CD4-positive, alpha-beta T cell (primary cell): ENCODE data around the gene NR2C2AP. TPM values are rescaled to one million over a fixed set of nuclear protein-coding genes. Genes with fewer than 3 reads are reported as not detected.
A peak's percentile ranks its signal among the peaks of the same experiment; 100 is the strongest.

ENCODE experiments used
- ATAC-seq: fragments of 200-7000 bp; cut with Tn5 transposase; one replicate; pipeline ENCODE4 v1.10.0; 2022; ENCODE audit warnings: mild to moderate bottlenecking; ENCODE audit not compliant: poor library complexity
- CTCF ChIA-PET: fragments of 350-600 bp; sonication (Branson Sonifier 250); formaldehyde crosslinking; loops from one replicate; lab custom pipeline; 2021; ENCODE audit warnings: antibody characterized with exemption, inconsistent platforms; lab: Charles Lee
- POLR2A ChIA-PET: fragments of 350-600 bp; sonication (Branson Sonifier 250); formaldehyde crosslinking; loops from one replicate; lab custom pipeline; 2021; ENCODE audit warnings: antibody characterized with exemption, inconsistent platforms; lab: Charles Lee
- DNase-seq, 14 experiments: peaks; one replicate each; pipeline ENCODE4 v3.0.0-alpha.2; 2013 to 2020; ENCODE audit warnings: mixed read lengths in 2 of 14
- H3K27ac ChIP-seq, 2 donors: one replicate each; pipeline versions ENCODE4 v1.5.1 to v1.7.0; 2013; ENCODE audit warnings: low read length in 2 of 2, low read depth in 1 of 2, mild to moderate bottlenecking in 1 of 2
- H3K27me3 ChIP-seq, 2 experiments: 1 replicate in 1 of 2; 2 replicates in 1 of 2; pipeline versions ENCODE4 v1.6.1 to v1.7.0; 2013; ENCODE audit warnings: low read length in 2 of 2, control low read depth in 1 of 2, mild to moderate bottlenecking in 1 of 2, moderate library complexity in 1 of 2; ENCODE audit not compliant: insufficient read depth in 2 of 2, control insufficient read depth in 1 of 2
- H3K36me3 ChIP-seq: one replicate; pipeline ENCODE4 v1.6.1; 2013; ENCODE audit warnings: low read length, control low read depth; ENCODE audit not compliant: insufficient read depth
- H3K4me1 ChIP-seq: one replicate; pipeline ENCODE4 v1.6.1; 2013; ENCODE audit warnings: low read length, control low read depth; ENCODE audit not compliant: insufficient read depth
- H3K4me3 ChIP-seq: one replicate; pipeline ENCODE4 v1.5.1; 2013; ENCODE audit warnings: mild to moderate bottlenecking, low read length, moderate library complexity
- H3K9me3 ChIP-seq, 2 experiments: 1 replicate in 1 of 2; 2 replicates in 1 of 2; pipeline versions ENCODE4 v1.6.1 to v1.7.0; 2013; ENCODE audit warnings: low read length in 2 of 2, mild to moderate bottlenecking in 2 of 2, control low read depth in 1 of 2, moderate library complexity in 1 of 2; ENCODE audit not compliant: control insufficient read depth in 1 of 2, insufficient read depth in 1 of 2
- H3K27ac Mint-ChIP-seq: one replicate; pipeline ENCODE4 v1.8.0; 2020; ENCODE audit warnings: mixed read lengths
- H3K27me3 Mint-ChIP-seq: one replicate; pipeline ENCODE4 v1.8.0; 2021; ENCODE audit warnings: mixed read lengths
- H3K36me3 Mint-ChIP-seq: one replicate; pipeline ENCODE4 v1.8.0; 2021; ENCODE audit warnings: low read depth, mixed read lengths
- H3K4me1 Mint-ChIP-seq: one replicate; pipeline ENCODE4 v1.8.0; 2021; ENCODE audit warnings: low read depth, mixed read lengths
- H3K4me3 Mint-ChIP-seq: one replicate; pipeline ENCODE4 v1.8.0; 2020; ENCODE audit warnings: mild to moderate bottlenecking, mixed read lengths
- H3K9me3 Mint-ChIP-seq: one replicate; pipeline ENCODE4 v1.8.0; 2020; ENCODE audit warnings: mixed read lengths
- intact Hi-C, 2 experiments: fragments of 100-400 bp; cut with DNase I in 1 of 2; cut with micrococcal nuclease in 1 of 2; formaldehyde crosslinking; loops; one replicate each; pipeline versions ENCODE4 v1.15.1 to v1.9.0; 2023 to 2025; cut with DNase I, micrococcal nuclease
- total RNA-seq, 174 experiments: library from RNA in 2 of 174; stranded (reverse) in 2 of 174; gene quantifications; one replicate each; pipeline ENCODE4 v1.2.3 and lab custom pipeline; 2021 to 2026
- TF ChIP-seq, protein P1 (sequence below): fragments of 200-600 bp; IDR thresholded peaks from one replicate; pipeline ENCODE4 v1.8.0; 2022; ENCODE audit warnings: antibody characterized with exemption, mild to moderate bottlenecking

NR2C2AP gene
- total RNA-seq, 2 experiments from 2014 or later, result 10.5 to 11.5 TPM

DNA sequence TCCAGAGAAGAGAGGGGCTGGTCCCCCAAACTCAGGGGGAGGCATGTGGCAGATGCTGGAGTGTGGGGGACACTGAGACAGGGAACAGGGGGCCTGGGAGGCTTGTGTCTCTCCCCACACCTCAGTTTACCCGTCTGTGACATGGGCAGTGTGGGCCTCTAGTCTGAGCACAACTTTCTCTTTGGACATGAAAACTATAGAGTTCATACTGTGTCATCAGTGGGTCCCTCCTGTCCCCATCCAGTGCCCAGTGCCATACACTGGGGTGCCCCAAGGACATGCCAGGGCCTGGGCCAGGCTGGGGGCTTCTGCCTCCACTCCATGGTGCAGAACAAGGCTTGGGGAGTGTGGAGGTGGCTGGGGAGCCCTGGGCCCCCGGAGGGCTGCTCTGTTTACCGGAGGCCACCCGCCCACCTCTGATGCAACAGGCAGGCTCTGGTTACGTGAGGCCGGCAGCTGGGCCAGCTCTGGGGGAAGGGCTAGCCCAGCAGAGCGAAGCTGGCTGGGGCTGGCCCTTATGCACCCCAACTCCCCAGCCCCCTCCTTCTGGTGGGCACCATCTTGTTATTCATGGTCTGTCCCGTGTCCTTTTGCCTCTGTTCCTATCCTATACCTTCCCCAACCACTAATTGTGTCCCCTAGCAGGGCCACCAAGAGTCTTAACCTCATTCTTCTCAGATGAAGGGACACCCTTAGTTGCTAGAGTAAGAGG is 31.2 kb downstream of the NR2C2AP start:
- POLR2A ChIA-PET, result no interaction called here
- H3K27ac Mint-ChIP-seq, result no peak overlapping the region
- TF ChIP-seq, protein P1, sequence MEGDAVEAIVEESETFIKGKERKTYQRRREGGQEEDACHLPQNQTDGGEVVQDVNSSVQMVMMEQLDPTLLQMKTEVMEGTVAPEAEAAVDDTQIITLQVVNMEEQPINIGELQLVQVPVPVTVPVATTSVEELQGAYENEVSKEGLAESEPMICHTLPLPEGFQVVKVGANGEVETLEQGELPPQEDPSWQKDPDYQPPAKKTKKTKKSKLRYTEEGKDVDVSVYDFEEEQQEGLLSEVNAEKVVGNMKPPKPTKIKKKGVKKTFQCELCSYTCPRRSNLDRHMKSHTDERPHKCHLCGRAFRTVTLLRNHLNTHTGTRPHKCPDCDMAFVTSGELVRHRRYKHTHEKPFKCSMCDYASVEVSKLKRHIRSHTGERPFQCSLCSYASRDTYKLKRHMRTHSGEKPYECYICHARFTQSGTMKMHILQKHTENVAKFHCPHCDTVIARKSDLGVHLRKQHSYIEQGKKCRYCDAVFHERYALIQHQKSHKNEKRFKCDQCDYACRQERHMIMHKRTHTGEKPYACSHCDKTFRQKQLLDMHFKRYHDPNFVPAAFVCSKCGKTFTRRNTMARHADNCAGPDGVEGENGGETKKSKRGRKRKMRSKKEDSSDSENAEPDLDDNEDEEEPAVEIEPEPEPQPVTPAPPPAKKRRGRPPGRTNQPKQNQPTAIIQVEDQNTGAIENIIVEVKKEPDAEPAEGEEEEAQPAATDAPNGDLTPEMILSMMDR, result no peak

DNA sequence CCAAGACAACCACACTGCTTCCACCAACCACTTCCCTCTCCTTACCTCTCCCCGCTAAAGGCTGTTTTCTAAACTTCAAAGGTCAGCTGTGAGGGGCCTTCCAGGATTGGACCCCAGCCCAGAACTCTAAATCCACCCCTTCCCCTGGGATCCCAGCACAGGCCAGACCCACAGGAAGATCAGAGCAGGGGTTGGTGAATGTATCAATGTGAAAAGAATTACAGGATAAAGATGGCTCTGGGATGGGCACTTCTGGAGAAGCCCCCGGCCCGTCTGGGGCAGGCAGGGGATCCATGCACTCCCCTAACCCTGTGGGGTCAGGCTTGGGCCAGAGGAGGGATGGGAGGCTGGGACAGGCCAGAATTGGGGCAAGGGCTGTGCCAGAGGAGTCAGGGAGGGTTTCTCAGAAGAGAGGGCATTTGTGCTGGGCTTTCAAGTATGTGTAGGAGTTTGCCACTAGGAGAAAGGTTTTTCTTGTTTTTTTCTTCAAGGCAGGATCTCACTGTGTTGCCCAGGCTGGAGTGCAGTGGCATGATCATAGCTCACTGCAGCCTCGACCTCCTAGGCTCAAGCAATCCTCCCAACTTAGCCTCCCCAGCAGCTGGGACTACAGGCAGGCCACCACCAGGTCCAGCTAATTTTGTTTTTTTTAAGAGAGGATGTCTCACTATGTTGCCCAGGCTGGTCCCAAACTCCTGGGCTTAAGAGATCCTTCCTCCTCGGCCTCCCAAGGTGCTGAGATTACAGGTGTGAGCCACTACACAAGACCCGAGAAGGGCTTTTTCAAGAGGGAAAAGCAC is 32.1 kb downstream of the NR2C2AP start:
- Histone ChIP-seq H3K36me3 (peaks cover 4% of the 10 kb centered on the region), H3K27me3 (no peaks in the 10 kb centered on the region), H3K27ac (no peak overlapping the region), H3K4me3 (no peak overlapping the region), H3K9me3 (no peaks in the 10 kb centered on the region), H3K4me1 (peaks cover 14% of the 10 kb centered on the region)
- intact Hi-C loops, result no loop called here
- Mint-ChIP-seq H3K4me1 (peaks cover 21% of the 10 kb centered on the region), H3K36me3 (peaks cover 7% of the 10 kb centered on the region), H3K9me3 (no peaks in the 10 kb centered on the region), H3K27me3 (no peaks in the 10 kb centered on the region), H3K4me3 (no peak overlapping the region), H3K27ac (no peak overlapping the region)
- ATAC-seq (no peak), DNase-seq (no peak)
- CTCF ChIA-PET, result no interaction called here
- TF ChIP-seq, protein P1, result no peak
- POLR2A ChIA-PET, result interaction anchor here (0.9 kb wide), 1 partner anchor 15 kb away, joined by 3 read pairs; no protein-coding TSS in a partner anchor

More for the DNA sequence above, 31.2 kb downstream of the NR2C2AP start:
- peaks cover 15% of the 10 kb centered on the region for H3K36me3 Mint-ChIP-seq
- Histone ChIP-seq H3K9me3 (no peaks in the 10 kb centered on the region), H3K4me1 (peaks cover 14% of the 10 kb centered on the region), H3K27ac (no peak overlapping the region), H3K4me3 (no peak overlapping the region), H3K27me3 (no peaks in the 10 kb centered on the region), H3K36me3 (peaks cover 12% of the 10 kb centered on the region)
- CTCF ChIA-PET, result no interaction called here
- no peaks in the 10 kb centered on the region for H3K9me3 Mint-ChIP-seq
- H3K27me3 Mint-ChIP-seq, result no peaks in the 10 kb centered on the region
- H3K4me1 Mint-ChIP-seq, result peaks cover 21% of the 10 kb centered on the region
- no peak for DNase-seq
- intact Hi-C loops, result no loop called here
- no peak for ATAC-seq
- H3K4me3 Mint-ChIP-seq, result no peak overlapping the region

DNA sequence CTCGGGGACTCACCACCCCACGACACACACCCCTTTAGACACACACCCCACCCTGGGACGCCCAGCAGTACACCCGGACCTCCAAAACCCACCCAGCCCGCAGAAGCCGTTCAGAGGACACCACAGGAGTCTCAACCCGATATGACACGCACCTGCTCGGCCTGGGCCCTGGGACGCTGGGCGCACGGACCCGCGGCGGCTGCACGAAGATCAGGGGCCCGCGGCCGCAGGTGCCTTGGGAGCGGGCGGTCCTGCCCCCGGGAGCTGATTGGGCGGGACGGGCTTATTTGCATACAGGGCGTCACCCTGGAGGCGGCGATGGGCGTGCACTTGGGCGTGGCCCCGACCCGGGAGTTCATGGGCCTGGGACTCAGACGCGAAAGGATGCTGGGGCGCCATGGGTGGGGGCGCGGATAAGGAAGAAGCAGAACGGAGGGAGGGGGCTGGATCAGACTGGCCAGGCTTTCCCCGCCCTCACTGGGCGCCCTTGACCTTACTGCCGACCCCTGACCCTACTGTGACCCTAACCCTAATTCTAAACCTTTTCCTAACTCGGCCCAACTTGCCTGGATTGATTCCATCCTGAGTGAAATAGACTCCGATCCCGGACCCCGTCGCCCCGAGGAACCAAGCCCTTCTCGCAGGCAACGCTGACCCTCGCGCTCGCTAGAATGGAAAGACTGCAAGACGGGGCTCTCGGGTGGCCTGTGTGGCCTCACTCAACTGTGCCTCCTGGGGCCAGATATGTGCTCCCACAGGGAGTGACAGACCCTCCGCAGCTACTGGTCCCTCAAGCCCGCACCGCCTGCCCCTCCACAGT is 33.0 kb downstream of the NR2C2AP start, which contains the start of gene MEF2B:
MEF2B (minus strand) TSS at position 211 of the 820 bp plus-strand sequence. CDS start 19,528 bp downstream, outside the sequence.
- peaks cover 6% of the 10 kb centered on the region for H3K36me3 Mint-ChIP-seq
- Histone ChIP-seq H3K4me3 (peak within 1 kb of the TSS; percentile 22), H3K36me3 (peaks cover 2% of the 10 kb centered on the region), H3K9me3 (no peaks in the 10 kb centered on the region), H3K27me3 (no peaks in the 10 kb centered on the region), H3K4me1 (peaks cover 14% of the 10 kb centered on the region), H3K27ac (no peak within 1 kb of the TSS)
- ATAC-seq (peak; percentile 99), DNase-seq (peak; percentile 52 to 86 (median 74))
- intact Hi-C loops, result no loop called here
- H3K27me3 Mint-ChIP-seq, result no peaks in the 10 kb centered on the region
- no peaks in the 10 kb centered on the region for H3K9me3 Mint-ChIP-seq
- POLR2A ChIA-PET, result interaction anchor here (0.9 to 1.1 kb wide), 2 partner anchors 14 to 29 kb away, joined by 3 read pairs; no protein-coding TSS in a partner anchor
- H3K4me3 Mint-ChIP-seq, result no peak within 1 kb of the TSS
- TF ChIP-seq, protein P1, result no peak
- no peak within 1 kb of the TSS for H3K27ac Mint-ChIP-seq
- peaks cover 21% of the 10 kb centered on the region for H3K4me1 Mint-ChIP-seq
- CTCF ChIA-PET, result interaction anchor here (1.4 kb wide), 1 partner anchor 24 kb away, joined by 4 read pairs; no protein-coding TSS in a partner anchor
